Mucosa of descending colon (tissue), 3 donors: ENCODE data around the gene KRT27. TPM values are rescaled to one million over a fixed set of nuclear protein-coding genes. Genes with fewer than 3 reads are reported as not detected.
"Not testable (repeated sequence)": the region's sequence is repeated elsewhere in the genome, so short reads cannot be mapped to it uniquely, and the experiment has no call there.

ENCODE experiments used
- ATAC-seq: fragments of 200-7000 bp; cut with Tn5 transposase; one replicate; pipeline ENCODE4 v1.9.1; 2020; ENCODE audit warnings: mild to moderate bottlenecking, moderate library complexity
- DNase-seq, 3 donors: peaks; one replicate each; pipeline ENCODE4 v3.0.0-alpha.2; 2020
- H3K36me3 ChIP-seq: fragments of 200-600 bp; one replicate; pipeline ENCODE4 v1.8.0; 2021; ENCODE audit warnings: low read depth, mild to moderate bottlenecking
- H3K4me1 ChIP-seq: fragments of 200-600 bp; one replicate; pipeline ENCODE4 v1.8.0; 2021; ENCODE audit warnings: low read depth, mild to moderate bottlenecking
- H3K4me3 ChIP-seq: fragments of 200-600 bp; one replicate; pipeline ENCODE4 v1.8.0; 2021; ENCODE audit warnings: mild to moderate bottlenecking
- H3K9me3 ChIP-seq: fragments of 200-600 bp; one replicate; pipeline ENCODE4 v1.8.0; 2021; ENCODE audit warnings: mild to moderate bottlenecking
- intact Hi-C, 2 donors: fragments of 100-400 bp; cut with DNase I in 1 of 2; cut with micrococcal nuclease in 1 of 2; formaldehyde crosslinking; loops; one replicate each; pipeline versions ENCODE4 v1.11.0 to v1.11.1; 2022; cut with DNase I, micrococcal nuclease
- total RNA-seq, 3 donors: library from RNA; stranded (reverse); fragmentation: NEBNext Ultra II Directional in 2 of 3; extraction: Animal tissue kit (Norgen Biotek cat#: 25700) in 2 of 3; gene quantifications; one replicate each; pipeline versions ENCODE4 v1.2.1 to v1.2.4, GENCODE V29; 2021 to 2023
- TF ChIP-seq, protein P1 (sequence below): fragments of 200-600 bp; IDR thresholded peaks from one replicate; pipeline ENCODE4 v1.8.0; 2022; ENCODE audit warnings: antibody characterized with exemption, mild to moderate bottlenecking
- donor health status: DM: no; HTN: no; CAD: no; lungs with moderate emphysema.
- donor health status: DM: no; HTN: no; CAD: no.
- donor health status: DM: no; HTN: yes; CAD: no.

The KRT27 gene
- total RNA-seq, 3 donors from 2014 or later = not detected

DNA sequence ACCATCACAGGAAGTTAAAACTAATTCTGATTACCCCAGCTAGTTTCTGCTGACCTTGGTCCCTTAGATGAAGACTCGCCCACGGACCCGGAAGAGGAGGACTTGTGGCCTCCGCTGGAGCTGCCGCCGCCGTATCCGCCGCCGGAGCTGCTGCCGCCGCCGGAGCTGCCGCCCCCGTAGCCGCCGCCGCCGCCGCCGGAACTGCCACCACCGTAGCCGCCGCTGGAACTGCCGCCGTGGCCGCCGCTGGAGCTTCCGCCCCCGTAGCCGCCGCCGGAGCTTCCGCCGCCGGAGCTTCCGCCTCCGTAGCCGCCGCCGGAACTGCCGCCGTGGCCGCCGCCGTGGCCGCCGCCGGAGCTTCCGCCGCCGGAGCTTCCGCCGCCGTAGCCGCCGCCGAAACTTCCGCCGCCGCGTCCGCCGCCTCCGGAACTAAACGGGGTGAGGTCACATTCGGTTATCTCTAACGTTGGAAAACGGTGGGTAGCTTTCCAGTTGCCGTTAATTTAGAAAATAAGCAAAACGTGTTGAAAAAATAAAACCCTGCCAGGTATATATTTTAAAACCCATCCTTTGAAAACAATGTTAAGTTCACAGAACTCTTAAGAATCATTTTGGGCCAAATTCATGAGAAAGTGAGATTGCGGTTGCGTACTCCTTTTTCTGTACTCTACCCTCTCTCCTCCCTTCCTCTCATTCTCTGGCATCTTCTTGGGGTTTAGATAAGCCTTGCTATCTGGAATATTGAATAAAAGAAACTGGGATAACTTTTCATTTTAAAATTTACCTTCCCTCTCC is 36.6 kb upstream of the KRT27 start:
- Histone ChIP-seq H3K4me1 (no peaks in the 10 kb centered on the region), H3K9me3 (no peaks in the 10 kb centered on the region), H3K36me3 (no peaks in the 10 kb centered on the region), H3K4me3 (peak overlapping the region; percentile 46)
- TF ChIP-seq, protein P1, sequence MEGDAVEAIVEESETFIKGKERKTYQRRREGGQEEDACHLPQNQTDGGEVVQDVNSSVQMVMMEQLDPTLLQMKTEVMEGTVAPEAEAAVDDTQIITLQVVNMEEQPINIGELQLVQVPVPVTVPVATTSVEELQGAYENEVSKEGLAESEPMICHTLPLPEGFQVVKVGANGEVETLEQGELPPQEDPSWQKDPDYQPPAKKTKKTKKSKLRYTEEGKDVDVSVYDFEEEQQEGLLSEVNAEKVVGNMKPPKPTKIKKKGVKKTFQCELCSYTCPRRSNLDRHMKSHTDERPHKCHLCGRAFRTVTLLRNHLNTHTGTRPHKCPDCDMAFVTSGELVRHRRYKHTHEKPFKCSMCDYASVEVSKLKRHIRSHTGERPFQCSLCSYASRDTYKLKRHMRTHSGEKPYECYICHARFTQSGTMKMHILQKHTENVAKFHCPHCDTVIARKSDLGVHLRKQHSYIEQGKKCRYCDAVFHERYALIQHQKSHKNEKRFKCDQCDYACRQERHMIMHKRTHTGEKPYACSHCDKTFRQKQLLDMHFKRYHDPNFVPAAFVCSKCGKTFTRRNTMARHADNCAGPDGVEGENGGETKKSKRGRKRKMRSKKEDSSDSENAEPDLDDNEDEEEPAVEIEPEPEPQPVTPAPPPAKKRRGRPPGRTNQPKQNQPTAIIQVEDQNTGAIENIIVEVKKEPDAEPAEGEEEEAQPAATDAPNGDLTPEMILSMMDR = no peak
- ATAC-seq = peak; percentile 99
- DNase-seq = peak; percentile 80 to 90 (median 90)
- intact Hi-C loops = no loop called here

DNA sequence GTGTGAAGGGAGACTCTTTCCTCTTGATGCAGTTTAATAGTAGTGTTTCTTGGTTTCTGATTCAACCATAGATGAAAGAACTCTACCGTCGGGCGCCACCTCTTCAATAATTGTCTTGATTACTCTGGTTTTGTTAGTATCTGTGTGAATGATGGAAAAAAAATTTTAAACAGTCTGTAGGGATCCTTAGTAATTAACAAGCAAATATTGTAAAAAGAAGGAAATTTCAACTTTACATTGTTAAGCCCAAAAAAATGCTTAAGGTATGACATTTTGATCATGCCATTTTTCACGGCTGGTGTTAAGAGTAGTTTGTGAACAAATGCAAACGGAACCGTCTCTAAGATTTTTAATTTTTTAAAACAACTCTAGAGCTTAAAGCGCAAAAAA is 36.0 kb upstream of the KRT27 start:
- ATAC-seq = no peak
- TF ChIP-seq, protein P1 = no peak
- Histone ChIP-seq H3K4me3 (peak overlapping the region; percentile 46), H3K36me3 (no peaks in the 10 kb centered on the region), H3K9me3 (no peaks in the 10 kb centered on the region), H3K4me1 (no peaks in the 10 kb centered on the region)
- intact Hi-C loops = no loop called here
- no peak for DNase-seq

DNA sequence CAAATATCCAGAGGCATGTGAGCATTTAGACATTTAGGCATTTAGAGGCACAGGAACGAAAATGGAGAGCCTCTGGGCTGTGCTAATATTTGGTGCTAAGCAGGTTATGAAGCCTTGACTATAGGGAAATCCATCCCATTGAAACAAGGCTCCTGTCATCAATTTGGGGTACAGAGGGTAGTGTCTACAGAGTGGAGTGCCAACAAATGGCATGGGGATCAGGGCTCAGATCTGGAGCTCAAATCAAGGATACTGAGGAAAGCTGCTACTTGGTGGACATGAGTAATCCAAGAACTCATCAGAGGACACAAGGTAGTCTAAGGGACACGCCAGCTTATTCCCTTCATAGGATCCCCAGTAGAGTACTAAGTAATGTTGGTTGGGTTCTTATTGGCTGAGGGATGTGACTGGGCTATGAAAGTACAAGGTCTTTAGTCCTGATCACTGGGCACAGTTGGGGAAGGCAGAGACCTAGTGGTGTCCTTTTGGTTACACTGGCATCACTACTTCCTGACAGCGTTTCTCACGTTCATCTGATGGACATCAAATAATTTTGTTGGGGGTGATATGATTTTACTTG is 34.8 kb upstream of the KRT27 start:
- Histone ChIP-seq H3K9me3 (no peaks in the 10 kb centered on the region), H3K4me1 (no peaks in the 10 kb centered on the region)
- TF ChIP-seq, protein P1 = no peak

DNA sequence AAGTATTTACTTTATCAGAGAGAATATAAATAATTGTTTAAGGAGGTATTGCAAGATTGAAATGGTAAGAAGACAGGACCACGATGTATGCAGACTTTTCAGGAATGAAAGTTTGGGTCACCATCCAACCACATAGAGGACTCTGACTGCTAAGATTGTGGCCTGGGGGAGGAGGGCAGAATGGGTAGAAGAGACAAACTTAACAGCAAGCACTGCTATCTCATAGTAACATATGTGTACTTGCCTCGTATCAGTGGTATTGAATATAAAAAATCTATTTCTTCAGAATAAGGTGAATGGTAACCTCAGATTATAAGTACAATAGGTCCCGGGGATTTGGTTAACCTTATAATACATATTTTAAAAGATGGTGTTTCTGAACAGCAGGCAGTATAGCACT is 34.2 kb upstream of the KRT27 start:
- Histone ChIP-seq H3K4me1 (no peaks in the 10 kb centered on the region), H3K9me3 (no peaks in the 10 kb centered on the region), H3K4me3 (no peak overlapping the region), H3K36me3 (no peaks in the 10 kb centered on the region)
- no peak for DNase-seq
- no peak for ATAC-seq
- TF ChIP-seq, protein P1 = no peak
- intact Hi-C loops = no loop called here

More for the DNA sequence above, 34.8 kb upstream of the KRT27 start:
- DNase-seq (no peak), ATAC-seq (no peak)
- H3K4me3 ChIP-seq = no peak overlapping the region
- intact Hi-C loops = no loop called here
- H3K36me3 ChIP-seq = no peaks in the 10 kb centered on the region

DNA sequence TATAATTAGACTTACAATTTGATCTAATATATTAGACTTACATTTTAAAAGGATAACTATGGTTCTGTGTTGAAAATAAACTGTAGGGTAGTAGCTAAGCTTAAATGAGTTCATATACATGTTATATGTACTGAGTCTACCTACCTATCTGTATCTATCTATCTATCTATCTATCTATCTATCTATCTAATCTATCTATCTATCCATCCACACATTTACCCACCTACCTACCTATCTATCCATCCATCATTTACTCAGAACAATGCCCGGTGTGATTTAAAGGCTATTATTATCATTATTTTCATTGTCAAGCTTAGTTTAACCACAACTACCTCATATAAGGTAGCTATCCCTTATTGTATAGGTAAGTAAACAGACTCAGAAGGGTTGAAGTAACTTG is 33.0 kb upstream of the KRT27 start:
- Histone ChIP-seq H3K4me3 (no peak overlapping the region), H3K4me1 (no peaks in the 10 kb centered on the region), H3K36me3 (no peaks in the 10 kb centered on the region), H3K9me3 (no peaks in the 10 kb centered on the region)
- ATAC-seq (no peak), DNase-seq (no peak)
- intact Hi-C loops = no loop called here
- TF ChIP-seq, protein P1 = no peak

DNA sequence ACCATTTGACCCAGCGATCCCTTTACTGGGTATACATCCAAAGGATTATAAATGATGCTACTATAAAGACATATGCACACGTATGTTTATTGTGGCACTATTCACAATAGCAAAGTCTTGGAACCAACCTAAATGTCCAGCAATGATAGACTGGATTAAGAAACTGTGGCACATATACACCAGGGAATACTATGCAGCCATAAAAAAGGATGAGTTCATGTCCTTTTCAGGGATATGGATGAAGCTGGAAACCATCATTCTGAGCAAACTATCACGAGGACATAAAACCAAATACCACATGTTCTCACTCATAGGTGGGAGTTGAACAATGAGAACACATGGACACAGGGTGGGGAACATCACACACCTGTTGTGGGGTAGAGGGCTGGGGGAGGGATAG is 32.3 kb upstream of the KRT27 start:
- DNase-seq, H3K9me3 ChIP-seq, H3K4me1 ChIP-seq, intact Hi-C loops, H3K4me3 ChIP-seq, H3K36me3 ChIP-seq, ATAC-seq: not testable (repeated sequence)
